Upper lobe of left lung (tissue), 6 donors: Measurements from ENCODE around the gene SERP2. TPM values are rescaled to one million over a fixed set of nuclear protein-coding genes. Genes with fewer than 3 reads are reported as not detected.

ENCODE experiments used
- ATAC-seq, 2 donors: fragments of 200-7000 bp; cut with Tn5 transposase; one replicate each; pipeline ENCODE4 v1.9.1; 2022; ENCODE audit warnings: mild to moderate bottlenecking in 2 of 2, moderate library complexity in 2 of 2; ENCODE audit not compliant: low FRiP score in 2 of 2
- DNase-seq, 2 donors: peaks; one replicate each; pipeline ENCODE4 v3.0.0-alpha.2; 2019 to 2020
- H3K27ac ChIP-seq, 4 donors: fragments of 200-600 bp; sonication (generic); one replicate each; pipeline ENCODE4 v1.5.1; 2016 to 2019
- H3K27me3 ChIP-seq, 4 donors: fragments of 200-600 bp; sonication (generic); one replicate each; pipeline ENCODE4 v1.5.1; 2017 to 2019
- H3K36me3 ChIP-seq, 4 donors: fragments of 200-600 bp; sonication (generic); one replicate each; pipeline ENCODE4 v1.5.1; 2016 to 2019
- H3K4me1 ChIP-seq, 4 donors: fragments of 200-600 bp; sonication (generic); one replicate each; pipeline ENCODE4 v1.5.1; 2018 to 2019
- H3K4me3 ChIP-seq, 4 donors: fragments of 200-600 bp; sonication (generic); one replicate each; pipeline ENCODE4 v1.5.1; 2017 to 2019; ENCODE audit warnings: mild to moderate bottlenecking in 2 of 4, moderate library complexity in 1 of 4
- H3K9me3 ChIP-seq, 4 donors: fragments of 200-600 bp; sonication (generic); one replicate each; pipeline ENCODE4 v1.5.1; 2018 to 2019
- EP300 ChIP-seq, 4 donors: sonication (generic); formaldehyde crosslinking; IDR thresholded peaks; one replicate each; pipeline ENCODE4 v1.5.1; 2017; ENCODE audit warnings: antibody characterized with exemption in 4 of 4, control low read depth in 2 of 4
- POLR2A ChIP-seq, 4 donors: fragments of 450-650 bp; IDR thresholded peaks; one replicate each; pipeline ENCODE4 v1.5.1; 2016 to 2017; ENCODE audit warnings: antibody characterized with exemption in 4 of 4, mild to moderate bottlenecking in 2 of 4
- POLR2AphosphoS5 ChIP-seq, 2 donors: sonication (generic); formaldehyde crosslinking; IDR thresholded peaks; one replicate each; pipeline ENCODE4 v1.5.1; 2017; ENCODE audit warnings: antibody characterized with exemption in 2 of 2
- WGBS, 2 donors: methylation state at CpG; one replicate each; pipeline ENCODE4 v1.1.5; 2017 to 2018; 5-methylcytosine and 5-hydroxymethylcytosine counted together
- total RNA-seq, 6 donors: library from RNA; depleted of rRNA in 4 of 6; stranded (reverse); fragments of >200 nt in 4 of 6; gene quantifications; one replicate each; pipeline versions ENCODE4 v1.1.0 to v1.2.1, GENCODE V29; 2016 to 2021
- TF ChIP-seq, protein P1 (sequence below), 6 experiments: fragments of 450-650 bp in 4 of 6; fragments of 200-600 bp in 2 of 6; sonication (generic) in 2 of 6; IDR thresholded peaks; one replicate each; pipeline ENCODE4 v1.5.1; 2016 to 2019; ENCODE audit warnings: antibody characterized with exemption in 6 of 6
- donor health status: DM: no; HTN: no; CAD: no; lungs with moderate emphysema.
- donor health status: DM: no; HTN: yes; CAD: no; lungs with severe emphysema.

The SERP2 gene
- total RNA-seq, 6 donors from 2014 or later: 0.89 to 27.2 (median 3.8) TPM

DNA sequence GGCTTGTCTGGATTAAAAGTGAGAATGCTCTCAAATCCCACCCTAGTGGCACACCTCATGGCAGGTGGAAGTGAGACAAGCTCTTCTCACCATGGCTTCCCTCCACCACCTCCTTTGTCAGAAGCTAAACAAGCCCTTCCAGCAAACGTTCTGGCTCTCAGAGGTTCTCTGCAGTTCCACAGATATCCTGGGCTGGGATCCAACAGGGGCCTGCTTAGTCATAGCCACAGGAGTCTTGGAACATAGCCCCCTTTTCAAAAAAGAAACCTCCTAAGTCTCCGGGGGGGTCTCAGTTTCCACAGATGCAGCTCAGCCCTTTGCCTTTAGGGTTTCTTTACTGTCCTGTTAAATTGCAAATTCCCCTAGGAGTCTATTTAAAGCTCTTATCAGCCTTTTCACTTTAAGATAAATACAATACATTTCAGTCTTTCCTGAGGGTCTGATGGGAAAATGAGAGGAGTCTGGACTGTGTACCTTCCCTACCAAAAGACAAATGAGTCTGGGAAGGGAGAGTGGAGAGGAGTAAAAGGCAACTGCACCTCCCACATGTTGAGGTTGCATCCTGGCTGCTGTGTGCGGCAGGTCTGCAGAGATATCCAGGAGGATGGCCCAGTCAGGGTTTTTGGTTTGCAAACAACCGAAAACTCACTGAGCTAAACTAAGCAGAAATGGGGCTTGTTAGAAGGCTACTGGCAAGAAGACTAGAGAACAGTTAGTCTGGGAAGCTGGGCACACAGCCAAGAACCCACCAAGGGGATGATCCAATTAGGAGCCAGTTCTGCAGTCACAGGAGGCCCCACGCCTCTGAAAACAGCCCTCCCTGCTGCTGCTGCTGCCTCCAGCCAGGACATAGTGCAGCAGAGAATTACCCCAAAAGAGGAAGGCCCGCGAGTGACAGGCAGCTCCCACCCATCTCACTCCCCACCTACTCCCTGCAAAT is 41.4 kb upstream of the SERP2 start:
- ATAC-seq: peak in 1 of 2 donors; percentile 75
- Histone ChIP-seq H3K9me3 (no peaks in the 10 kb centered on the region), H3K36me3 (no peaks in the 10 kb centered on the region), H3K27ac (no peak overlapping the region), H3K27me3 (no peaks in the 10 kb centered on the region), H3K4me1 (peaks cover 0 to 10% (median 4%) of the 10 kb centered on the region in 4 donors), H3K4me3 (no peak overlapping the region)
- TF ChIP-seq EP300 (IDR thresholded peaks at IDR 0.05): no peak
- DNase-seq: peak in 1 of 2 donors; percentile 39
- 51 to 57% methylated on average over 6 to 7 of the region's 7 CpGs for WGBS, 2 donors

DNA sequence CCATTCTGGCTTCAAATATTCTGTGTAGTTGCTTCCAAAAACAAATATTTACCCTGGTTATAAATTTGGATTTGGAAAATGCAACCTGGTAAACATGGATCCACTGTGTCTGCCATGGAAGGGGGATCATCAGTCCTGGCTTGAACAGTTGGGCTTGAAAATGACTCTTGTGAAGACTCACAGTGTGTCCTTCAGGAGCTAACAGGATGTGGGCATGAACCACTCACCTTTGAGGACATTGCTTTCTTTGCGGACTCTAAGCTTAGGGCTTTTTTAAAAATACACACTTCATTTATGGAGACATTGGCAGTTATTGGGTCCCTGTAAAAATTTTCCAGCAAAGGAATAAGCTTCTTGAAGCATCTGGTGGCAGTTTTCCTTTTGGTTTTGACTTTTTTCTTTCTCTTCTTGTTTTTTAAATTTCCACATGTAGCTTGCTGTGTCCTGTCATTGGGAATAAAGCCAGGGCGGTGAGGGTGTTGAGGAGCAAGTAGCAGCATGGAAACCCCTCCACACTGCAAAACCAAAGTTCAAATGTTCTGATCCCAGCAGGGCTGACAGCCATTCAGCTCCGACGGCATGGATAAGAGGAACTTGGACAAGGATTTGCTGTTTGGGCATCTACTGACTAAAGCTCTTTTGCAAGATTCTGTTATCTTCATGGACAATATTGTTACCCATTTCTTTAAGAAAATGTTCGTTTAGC is 39.5 kb upstream of the SERP2 start:
- H3K9me3 ChIP-seq: no peaks in the 10 kb centered on the region
- no peak for TF ChIP-seq POLR2AphosphoS5 (IDR thresholded peaks at IDR 0.05)
- no peak for TF ChIP-seq POLR2A (IDR thresholded peaks at IDR 0.05)
- no peak for TF ChIP-seq EP300 (IDR thresholded peaks at IDR 0.05)
- TF ChIP-seq, protein P1, sequence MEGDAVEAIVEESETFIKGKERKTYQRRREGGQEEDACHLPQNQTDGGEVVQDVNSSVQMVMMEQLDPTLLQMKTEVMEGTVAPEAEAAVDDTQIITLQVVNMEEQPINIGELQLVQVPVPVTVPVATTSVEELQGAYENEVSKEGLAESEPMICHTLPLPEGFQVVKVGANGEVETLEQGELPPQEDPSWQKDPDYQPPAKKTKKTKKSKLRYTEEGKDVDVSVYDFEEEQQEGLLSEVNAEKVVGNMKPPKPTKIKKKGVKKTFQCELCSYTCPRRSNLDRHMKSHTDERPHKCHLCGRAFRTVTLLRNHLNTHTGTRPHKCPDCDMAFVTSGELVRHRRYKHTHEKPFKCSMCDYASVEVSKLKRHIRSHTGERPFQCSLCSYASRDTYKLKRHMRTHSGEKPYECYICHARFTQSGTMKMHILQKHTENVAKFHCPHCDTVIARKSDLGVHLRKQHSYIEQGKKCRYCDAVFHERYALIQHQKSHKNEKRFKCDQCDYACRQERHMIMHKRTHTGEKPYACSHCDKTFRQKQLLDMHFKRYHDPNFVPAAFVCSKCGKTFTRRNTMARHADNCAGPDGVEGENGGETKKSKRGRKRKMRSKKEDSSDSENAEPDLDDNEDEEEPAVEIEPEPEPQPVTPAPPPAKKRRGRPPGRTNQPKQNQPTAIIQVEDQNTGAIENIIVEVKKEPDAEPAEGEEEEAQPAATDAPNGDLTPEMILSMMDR (IDR thresholded peaks at IDR 0.05): no peak
- peaks cover 0 to 10% (median 4%) of the 10 kb centered on the region in 4 donors for H3K4me1 ChIP-seq
- no peaks in the 10 kb centered on the region for H3K36me3 ChIP-seq
- no peak overlapping the region for H3K27ac ChIP-seq
- ATAC-seq (no peak), DNase-seq (no peak)
- WGBS, 2 donors: 67 to 74% methylated on average over 5 of the region's 5 CpGs
- H3K27me3 ChIP-seq: no peaks in the 10 kb centered on the region
- H3K4me3 ChIP-seq: no peak overlapping the region

DNA sequence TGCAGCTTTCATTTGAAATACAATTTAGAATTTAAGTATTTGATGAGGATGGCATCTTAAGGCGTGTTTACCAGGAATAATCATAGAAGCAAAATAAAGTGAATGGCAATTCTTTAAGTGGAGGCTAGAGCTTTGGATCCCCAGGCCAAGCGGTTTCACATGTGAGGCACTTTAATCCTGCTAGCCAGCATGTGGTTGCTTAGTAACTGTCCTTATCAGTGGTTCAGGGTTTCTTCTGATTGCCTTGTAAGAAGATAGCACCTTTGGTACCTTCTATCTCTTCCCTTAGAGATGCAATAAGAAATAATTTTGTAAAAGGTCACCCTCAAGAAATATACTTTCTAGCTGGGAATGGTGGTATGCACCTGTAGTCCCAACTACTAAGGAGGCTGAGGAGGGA is 38.9 kb upstream of the SERP2 start:
- Histone ChIP-seq H3K4me1 (peaks cover 0 to 10% (median 4%) of the 10 kb centered on the region in 4 donors), H3K27ac (no peak overlapping the region), H3K9me3 (no peaks in the 10 kb centered on the region), H3K36me3 (no peaks in the 10 kb centered on the region), H3K27me3 (no peaks in the 10 kb centered on the region), H3K4me3 (no peak overlapping the region)
- TF ChIP-seq EP300 (IDR thresholded peaks at IDR 0.05) (no peak), POLR2AphosphoS5 (IDR thresholded peaks at IDR 0.05) (no peak)
- TF ChIP-seq, protein P1 (IDR thresholded peaks at IDR 0.05): no peak
- ATAC-seq (no peak), DNase-seq (no peak)
- WGBS, 2 donors: 87 to 88% methylated on average over 2 of the region's 2 CpGs

DNA sequence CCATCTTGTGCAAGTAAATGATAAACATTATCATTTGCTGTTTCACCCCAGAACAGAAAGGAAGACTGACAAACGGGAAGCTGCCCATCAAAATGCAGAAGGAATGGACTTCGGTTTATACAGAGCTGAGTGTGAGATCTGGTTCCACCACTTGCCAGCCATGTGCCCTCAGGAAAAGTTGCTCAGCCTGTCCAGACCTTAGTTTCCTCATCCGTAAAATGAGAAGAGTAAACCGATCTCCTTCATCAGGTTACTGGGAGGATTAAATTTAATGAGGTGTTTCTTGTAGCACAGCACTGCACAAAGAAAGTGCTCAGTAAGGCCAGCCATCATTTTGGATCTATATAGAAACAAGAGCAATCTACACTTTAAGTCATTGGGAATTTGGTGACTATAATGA is 36.7 kb upstream of the SERP2 start:
- H3K27me3 ChIP-seq: no peaks in the 10 kb centered on the region
- no peak for DNase-seq
- peaks cover 0 to 9% (median 3%) of the 10 kb centered on the region in 4 donors for H3K4me1 ChIP-seq
- WGBS, 2 donors: 78 to 85% methylated on average over 4 of the region's 4 CpGs
- H3K9me3 ChIP-seq: no peaks in the 10 kb centered on the region
- ATAC-seq: no peak
- H3K27ac ChIP-seq: no peak overlapping the region
- no peaks in the 10 kb centered on the region for H3K36me3 ChIP-seq
- H3K4me3 ChIP-seq: no peak overlapping the region
- TF ChIP-seq POLR2AphosphoS5 (IDR thresholded peaks at IDR 0.05) (no peak), EP300 (IDR thresholded peaks at IDR 0.05) (no peak), POLR2A (IDR thresholded peaks at IDR 0.05) (no peak)
- TF ChIP-seq, protein P1 (IDR thresholded peaks at IDR 0.05): no peak

DNA sequence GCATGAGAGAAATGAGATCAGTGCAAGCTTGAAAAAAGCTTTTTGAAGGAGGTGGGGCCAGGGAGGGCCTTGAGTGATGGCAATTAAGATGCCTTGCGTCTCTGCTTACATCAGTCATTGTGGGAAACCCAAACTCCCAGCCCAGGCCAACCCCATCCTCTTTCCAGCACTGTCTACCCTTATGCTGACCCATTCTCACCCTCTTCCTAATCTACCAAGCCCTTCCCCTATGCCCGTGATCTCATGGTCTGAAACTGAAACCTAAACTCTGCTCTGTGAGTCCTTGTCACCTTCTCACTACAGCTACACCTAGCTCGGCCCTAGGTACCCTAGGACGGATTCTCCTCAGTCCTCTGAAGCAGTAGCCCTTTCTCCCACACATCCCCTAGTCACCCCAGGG is 36.0 kb upstream of the SERP2 start:
- H3K36me3 ChIP-seq: no peaks in the 10 kb centered on the region
- no peaks in the 10 kb centered on the region for H3K9me3 ChIP-seq
- H3K27me3 ChIP-seq: no peaks in the 10 kb centered on the region
- ATAC-seq: no peak
- TF ChIP-seq, protein P1 (IDR thresholded peaks at IDR 0.05): no peak
- TF ChIP-seq POLR2A (IDR thresholded peaks at IDR 0.05) (no peak), POLR2AphosphoS5 (IDR thresholded peaks at IDR 0.05) (no peak), EP300 (IDR thresholded peaks at IDR 0.05) (no peak)
- 92 to 96% methylated on average over 4 of the region's 4 CpGs for WGBS, 2 donors
- no peak overlapping the region for H3K4me3 ChIP-seq
- H3K4me1 ChIP-seq: peaks cover 0 to 3% (median under 1%) of the 10 kb centered on the region in 4 donors
- no peak for DNase-seq
- no peak overlapping the region for H3K27ac ChIP-seq
